Measurements from ENCODE around the gene MARCO.

Gene MARCO

GRCh38 chr2:118942031-118942430, at the start of gene MARCO:
MARCO (plus strand) TSS chr2:118942194; CDS start chr2:118942301, 107 bp downstream.
- no peak for DNase-seq (ENCODE audit: low read depth)
- H3K36me3 ChIP-seq (ENCODE audit: control insufficient read depth, insufficient read depth, low read length, severe bottlenecking) = no peaks in the 10 kb centered on the region
- H3K9ac ChIP-seq (ENCODE audit: low read length) = no peak within 1 kb of the TSS
- no peak within 1 kb of the TSS for H3K4me3 ChIP-seq (ENCODE audit: low read length)
- peaks cover 13% of the 10 kb centered on the region for H3K27me3 ChIP-seq (replicated peaks; ENCODE audit: control insufficient read depth, insufficient read depth, low read length)
- H3K4me1 ChIP-seq (ENCODE audit: control insufficient read depth, insufficient read depth, low read length) = peaks cover 24% of the 10 kb centered on the region
- H3K9me3 ChIP-seq (ENCODE audit: control insufficient read depth, low read length) = no peaks in the 10 kb centered on the region

- H3K9ac ChIP-seq (ENCODE audit: low read length) = no peak overlapping the region
- peaks cover 37% of the 10 kb centered on the region for H3K9me3 ChIP-seq (ENCODE audit: control insufficient read depth, low read length)
- no peak overlapping the region for H3K4me3 ChIP-seq (ENCODE audit: low read length)
- H3K27me3 ChIP-seq (replicated peaks; ENCODE audit: control insufficient read depth, insufficient read depth, low read length) = no peaks in the 10 kb centered on the region
- H3K4me1 ChIP-seq (ENCODE audit: control insufficient read depth, insufficient read depth, low read length) = no peaks in the 10 kb centered on the region
- no peak for DNase-seq (ENCODE audit: low read depth)
- no peaks in the 10 kb centered on the region for H3K36me3 ChIP-seq (ENCODE audit: control insufficient read depth, insufficient read depth, low read length, severe bottlenecking)
Observed at GRCh38 chr2:118893100-118893499, 48.9 kb upstream of the MARCO start.

- H3K9me3 ChIP-seq (ENCODE audit: control insufficient read depth, low read length) = no peaks in the 10 kb centered on the region
- peaks cover 9% of the 10 kb centered on the region for H3K4me1 ChIP-seq (ENCODE audit: control insufficient read depth, insufficient read depth, low read length)
- no peaks in the 10 kb centered on the region for H3K36me3 ChIP-seq (ENCODE audit: control insufficient read depth, insufficient read depth, low read length, severe bottlenecking)
- no peak overlapping the region for H3K4me3 ChIP-seq (ENCODE audit: low read length)
- no peak for DNase-seq (ENCODE audit: low read depth)
- peaks cover 26% of the 10 kb centered on the region for H3K27me3 ChIP-seq (replicated peaks; ENCODE audit: control insufficient read depth, insufficient read depth, low read length)
- H3K9ac ChIP-seq (ENCODE audit: low read length) = no peak overlapping the region
Observed at GRCh38 chr2:118902266-118903028, 39.5 kb upstream of the MARCO start.

DNA sequence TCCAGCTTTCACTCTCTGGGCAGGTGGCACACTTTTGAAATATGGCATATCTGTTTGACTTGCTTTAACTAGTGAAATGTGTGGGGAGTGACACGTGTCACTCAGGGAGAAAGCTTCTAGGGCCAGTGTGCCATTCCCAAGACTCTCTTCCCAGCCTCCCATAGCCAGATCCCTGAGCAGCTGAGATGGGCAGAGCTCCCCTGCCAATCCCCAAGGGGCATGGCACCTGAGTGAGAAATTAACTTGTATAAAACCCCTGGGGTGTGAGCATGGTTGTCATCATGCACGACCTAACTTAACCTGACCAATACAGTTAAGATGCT, 39.0 kb upstream of the MARCO start:
- peaks cover 9% of the 10 kb centered on the region for H3K4me1 ChIP-seq (ENCODE audit: control insufficient read depth, insufficient read depth, low read length)
- peaks cover 27% of the 10 kb centered on the region for H3K27me3 ChIP-seq (replicated peaks; ENCODE audit: control insufficient read depth, insufficient read depth, low read length)
- no peak for DNase-seq (ENCODE audit: low read depth)
- H3K36me3 ChIP-seq (ENCODE audit: control insufficient read depth, insufficient read depth, low read length, severe bottlenecking) = no peaks in the 10 kb centered on the region
- no peaks in the 10 kb centered on the region for H3K9me3 ChIP-seq (ENCODE audit: control insufficient read depth, low read length)
- H3K4me3 ChIP-seq (ENCODE audit: low read length) = no peak overlapping the region
- H3K9ac ChIP-seq (ENCODE audit: low read length) = no peak overlapping the region

GRCh38 chr2:118903551-118904479, 38.2 kb upstream of the MARCO start:
- Histone ChIP-seq H3K4me1 (ENCODE audit: control insufficient read depth, insufficient read depth, low read length) (peaks cover 9% of the 10 kb centered on the region), H3K4me3 (ENCODE audit: low read length) (no peak overlapping the region), H3K9me3 (ENCODE audit: control insufficient read depth, low read length) (no peaks in the 10 kb centered on the region), H3K9ac (ENCODE audit: low read length) (no peak overlapping the region), H3K27me3 (replicated peaks; ENCODE audit: control insufficient read depth, insufficient read depth, low read length) (peaks cover 29% of the 10 kb centered on the region), H3K36me3 (ENCODE audit: control insufficient read depth, insufficient read depth, low read length, severe bottlenecking) (no peaks in the 10 kb centered on the region)
- no peak for DNase-seq (ENCODE audit: low read depth)

GRCh38 chr2:118905206-118905605, 36.8 kb upstream of the MARCO start:
- Histone ChIP-seq H3K4me3 (ENCODE audit: low read length) (no peak overlapping the region), H3K4me1 (ENCODE audit: control insufficient read depth, insufficient read depth, low read length) (peaks cover 9% of the 10 kb centered on the region)

GRCh38 chr2:118906186-118906585, 35.8 kb upstream of the MARCO start:
- Histone ChIP-seq H3K4me3 (ENCODE audit: low read length) (no peak overlapping the region), H3K36me3 (ENCODE audit: control insufficient read depth, insufficient read depth, low read length, severe bottlenecking) (no peaks in the 10 kb centered on the region), H3K27me3 (replicated peaks; ENCODE audit: control insufficient read depth, insufficient read depth, low read length) (peaks cover 37% of the 10 kb centered on the region), H3K4me1 (ENCODE audit: control insufficient read depth, insufficient read depth, low read length) (peaks cover 9% of the 10 kb centered on the region), H3K9me3 (ENCODE audit: control insufficient read depth, low read length) (peaks cover 8% of the 10 kb centered on the region), H3K9ac (ENCODE audit: low read length) (no peak overlapping the region)
- DNase-seq (ENCODE audit: low read depth) = no peak

More at GRCh38 chr2:118905206-118905605, 36.8 kb upstream of the MARCO start:
- no peak for DNase-seq (ENCODE audit: low read depth)
- no peaks in the 10 kb centered on the region for H3K36me3 ChIP-seq (ENCODE audit: control insufficient read depth, insufficient read depth, low read length, severe bottlenecking)
- H3K27me3 ChIP-seq (replicated peaks; ENCODE audit: control insufficient read depth, insufficient read depth, low read length) = peaks cover 37% of the 10 kb centered on the region
- peaks cover under 1% of the 10 kb centered on the region for H3K9me3 ChIP-seq (ENCODE audit: control insufficient read depth, low read length)
- no peak overlapping the region for H3K9ac ChIP-seq (ENCODE audit: low read length)

- peaks cover 8% of the 10 kb centered on the region for H3K9me3 ChIP-seq (ENCODE audit: control insufficient read depth, low read length)
Observed at GRCh38 chr2:118907759-118908158, 34.2 kb upstream of the MARCO start.

DNA sequence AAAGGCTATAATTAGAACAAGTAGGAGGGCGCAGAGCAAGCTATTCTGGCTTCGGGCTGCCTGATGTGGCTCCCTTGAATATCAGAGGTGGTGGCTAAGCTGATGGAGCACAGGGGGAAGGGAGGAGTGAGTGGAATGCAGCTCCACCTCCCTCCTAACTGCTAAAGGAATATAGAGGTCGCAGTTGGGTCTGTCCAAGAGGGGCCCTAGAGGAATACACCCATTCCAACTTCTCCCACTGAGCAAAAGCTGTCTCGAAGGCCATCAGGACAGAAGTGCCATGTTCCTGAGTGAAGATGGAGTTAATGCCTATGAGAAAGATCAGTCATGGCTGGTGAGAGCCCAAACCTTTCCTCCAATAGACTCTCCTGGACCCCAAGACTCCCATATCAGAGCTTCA, 32.8 kb upstream of the MARCO start:
- no peak overlapping the region for H3K9ac ChIP-seq (ENCODE audit: low read length)

More at GRCh38 chr2:118907759-118908158, 34.2 kb upstream of the MARCO start:
- Histone ChIP-seq H3K36me3 (ENCODE audit: control insufficient read depth, insufficient read depth, low read length, severe bottlenecking) (no peaks in the 10 kb centered on the region), H3K4me1 (ENCODE audit: control insufficient read depth, insufficient read depth, low read length) (peaks cover 9% of the 10 kb centered on the region), H3K4me3 (ENCODE audit: low read length) (no peak overlapping the region), H3K9ac (ENCODE audit: low read length) (no peak overlapping the region), H3K27me3 (replicated peaks; ENCODE audit: control insufficient read depth, insufficient read depth, low read length) (peaks cover 33% of the 10 kb centered on the region)
- DNase-seq (ENCODE audit: low read depth) = no peak

GRCh38 chr2:118911166-118911856, 30.7 kb upstream of the MARCO start:
- peaks cover 8% of the 10 kb centered on the region for H3K9me3 ChIP-seq (ENCODE audit: control insufficient read depth, low read length)
- H3K4me1 ChIP-seq (ENCODE audit: control insufficient read depth, insufficient read depth, low read length) = peaks cover 11% of the 10 kb centered on the region
- no peak overlapping the region for H3K9ac ChIP-seq (ENCODE audit: low read length)
- peaks cover 29% of the 10 kb centered on the region for H3K27me3 ChIP-seq (replicated peaks; ENCODE audit: control insufficient read depth, insufficient read depth, low read length)
- no peak overlapping the region for H3K4me3 ChIP-seq (ENCODE audit: low read length)
- DNase-seq (ENCODE audit: low read depth) = no peak
- no peaks in the 10 kb centered on the region for H3K36me3 ChIP-seq (ENCODE audit: control insufficient read depth, insufficient read depth, low read length, severe bottlenecking)

More for the DNA sequence above, 32.8 kb upstream of the MARCO start:
- Histone ChIP-seq H3K4me1 (ENCODE audit: control insufficient read depth, insufficient read depth, low read length) (peaks cover 16% of the 10 kb centered on the region), H3K36me3 (ENCODE audit: control insufficient read depth, insufficient read depth, low read length, severe bottlenecking) (no peaks in the 10 kb centered on the region), H3K4me3 (ENCODE audit: low read length) (no peak overlapping the region), H3K27me3 (replicated peaks; ENCODE audit: control insufficient read depth, insufficient read depth, low read length) (peaks cover 27% of the 10 kb centered on the region), H3K9me3 (ENCODE audit: control insufficient read depth, low read length) (peaks cover 8% of the 10 kb centered on the region)
- DNase-seq (ENCODE audit: low read depth) = no peak

DNA sequence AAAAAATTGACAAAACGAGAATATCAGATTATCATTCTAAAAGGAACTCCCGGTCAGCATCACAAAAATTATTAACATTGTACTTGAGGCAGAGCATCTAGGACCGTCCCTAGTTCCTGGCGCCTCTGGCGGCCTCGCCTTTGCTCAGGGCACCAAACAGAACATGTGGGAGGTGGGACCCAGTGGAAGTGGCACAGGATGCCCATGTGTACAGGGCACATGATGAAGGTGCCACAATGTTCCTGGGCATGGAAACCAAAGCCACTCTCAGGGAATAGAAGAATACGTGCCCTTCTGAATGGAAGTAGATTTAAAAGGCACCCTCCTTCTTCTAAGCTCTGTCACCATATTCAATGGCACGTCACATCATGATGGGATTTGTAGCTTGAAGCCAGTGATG, 30.1 kb upstream of the MARCO start:
- Histone ChIP-seq H3K4me1 (ENCODE audit: control insufficient read depth, insufficient read depth, low read length) (peaks cover 11% of the 10 kb centered on the region), H3K36me3 (ENCODE audit: control insufficient read depth, insufficient read depth, low read length, severe bottlenecking) (no peaks in the 10 kb centered on the region), H3K9me3 (ENCODE audit: control insufficient read depth, low read length) (peaks cover 8% of the 10 kb centered on the region), H3K4me3 (ENCODE audit: low read length) (no peak overlapping the region), H3K9ac (ENCODE audit: low read length) (no peak overlapping the region), H3K27me3 (replicated peaks; ENCODE audit: control insufficient read depth, insufficient read depth, low read length) (peaks cover 25% of the 10 kb centered on the region)
- no peak for DNase-seq (ENCODE audit: low read depth)

All from adipocyte (in vitro differentiated cells).